Trophoblast cell (in vitro differentiated cells and primary cell): ENCODE data around the gene ACTN3.

ENCODE experiments used
- DNase-seq, 2 donors: peaks; one replicate each; pipeline ENCODE4 v3.0.0-alpha.2; 2016
- H2AFZ ChIP-seq: 2 replicates; pipeline ENCODE4 v1.6.1; 2013; ENCODE audit warnings: low read length, moderate library complexity, mild to moderate bottlenecking; ENCODE audit not compliant: insufficient read depth, poor library complexity
- H2AK5ac ChIP-seq: 2 replicates; pipeline ENCODE4 v1.6.1; 2013; ENCODE audit warnings: mild to moderate bottlenecking, low read length
- H2BK120ac ChIP-seq: 2 replicates; pipeline ENCODE4 v1.6.1; 2013; ENCODE audit warnings: low read length, mild to moderate bottlenecking, moderate library complexity; ENCODE audit not compliant: insufficient read depth, poor library complexity
- H2BK12ac ChIP-seq: 2 replicates; pipeline ENCODE4 v1.6.1; 2013; ENCODE audit warnings: mild to moderate bottlenecking, low read length, moderate library complexity
- H2BK5ac ChIP-seq: 2 replicates; pipeline ENCODE4 v1.6.1; 2013; ENCODE audit warnings: low read length, low read depth, moderate library complexity, mild to moderate bottlenecking; ENCODE audit not compliant: poor library complexity
- H3K14ac ChIP-seq: 2 replicates; pipeline ENCODE4 v1.6.1; 2013; ENCODE audit warnings: mild to moderate bottlenecking, low read length
- H3K18ac ChIP-seq: 2 replicates; pipeline ENCODE4 v1.6.1; 2013; ENCODE audit warnings: mild to moderate bottlenecking, low read length
- H3K23ac ChIP-seq: 2 replicates; pipeline ENCODE4 v1.6.1; 2013; ENCODE audit warnings: low read length
- H3K27ac ChIP-seq: 2 replicates; pipeline ENCODE4 v1.5.1; 2013; ENCODE audit warnings: low read depth, mild to moderate bottlenecking, inconsistent platforms, low read length, moderate library complexity
- H3K27me3 ChIP-seq: 2 replicates; pipeline ENCODE4 v1.6.1; 2013; ENCODE audit warnings: inconsistent platforms, mild to moderate bottlenecking, low read length, moderate library complexity; ENCODE audit not compliant: insufficient read depth
- H3K36me3 ChIP-seq, 2 experiments: 1 replicate in 1 of 2; 2 replicates in 1 of 2; pipeline ENCODE4 v1.6.1; 2013; ENCODE audit warnings: low read length in 2 of 2, mild to moderate bottlenecking in 2 of 2, moderate library complexity in 1 of 2; ENCODE audit not compliant: insufficient read depth in 2 of 2, control insufficient read depth in 1 of 2
- H3K4ac ChIP-seq: 2 replicates; pipeline ENCODE4 v1.6.1; 2013; ENCODE audit warnings: low read depth, mild to moderate bottlenecking, low read length, moderate library complexity
- H3K4me1 ChIP-seq, 2 experiments: 1 replicate in 1 of 2; 2 replicates in 1 of 2; pipeline ENCODE4 v1.6.1; 2013; ENCODE audit warnings: low read length in 2 of 2, mild to moderate bottlenecking in 2 of 2, moderate library complexity in 1 of 2; ENCODE audit not compliant: insufficient read depth in 2 of 2, control insufficient read depth in 1 of 2
- H3K4me2 ChIP-seq: 2 replicates; pipeline ENCODE4 v1.6.1; 2013; ENCODE audit warnings: inconsistent platforms, mild to moderate bottlenecking, low read length, moderate library complexity
- H3K4me3 ChIP-seq: 2 replicates; pipeline ENCODE4 v1.5.1; 2013; ENCODE audit warnings: mild to moderate bottlenecking, low read depth, low read length, inconsistent platforms
- H3K79me1 ChIP-seq: one replicate; pipeline ENCODE4 v1.6.1; 2013; ENCODE audit warnings: low read length
- H3K79me2 ChIP-seq: 2 replicates; pipeline ENCODE4 v1.6.1; 2013; ENCODE audit warnings: low read length, mild to moderate bottlenecking; ENCODE audit not compliant: control insufficient read depth, insufficient read depth, poor library complexity
- H3K9ac ChIP-seq: 2 replicates; pipeline ENCODE4 v1.6.1; 2013; ENCODE audit warnings: mild to moderate bottlenecking, low read length
- H3K9me3 ChIP-seq: 2 replicates; pipeline ENCODE4 v1.6.1; 2013; ENCODE audit warnings: low read depth, mild to moderate bottlenecking, control low read depth, inconsistent platforms, low read length; ENCODE audit not compliant: insufficient read depth
- H4K12ac ChIP-seq: 2 replicates; pipeline ENCODE4 v1.6.1; 2013; ENCODE audit warnings: low read depth, mild to moderate bottlenecking, low read length, moderate library complexity
- H4K8ac ChIP-seq: 2 replicates; pipeline ENCODE4 v1.6.1; 2013; ENCODE audit warnings: low read depth, mild to moderate bottlenecking, low read length, moderate library complexity
- H4K91ac ChIP-seq: one replicate; pipeline ENCODE4 v1.6.1; 2013; ENCODE audit warnings: low read depth, mild to moderate bottlenecking, low read length, moderate library complexity
- WGBS: extraction: QIAGEN DNeasy Blood & Tissue Kit; methylation state at CpG from one replicate; pipeline ENCODE4 v1.1.7; 2013; ENCODE audit warnings: missing lambda C conversion rate; ENCODE audit not compliant: insufficient read length, insufficient coverage; ENCODE audit errors: extremely low coverage; 5-methylcytosine and 5-hydroxymethylcytosine counted together

ACTN3 gene

DNA sequence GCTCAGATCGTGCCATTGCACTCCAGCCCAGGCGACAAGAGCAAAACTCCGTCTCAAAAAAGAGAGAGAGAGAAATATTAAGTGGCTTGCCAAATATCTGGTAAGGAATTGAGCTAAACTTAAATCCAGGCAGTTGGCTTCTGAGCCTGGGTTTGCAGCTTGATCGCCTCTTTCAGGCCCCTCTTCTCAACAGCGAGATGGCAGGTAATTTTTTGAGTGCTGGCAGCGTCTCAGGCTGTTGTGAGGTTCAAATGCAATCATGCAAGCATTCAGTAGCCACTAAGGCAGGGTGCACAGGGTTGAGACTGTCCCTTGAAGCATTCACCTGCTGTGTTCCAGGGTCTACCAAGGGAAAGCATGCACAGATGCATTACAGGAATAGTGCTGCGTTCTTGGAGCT, 22.4 kb downstream of the ACTN3 start:
- no peak overlapping the region for H2BK12ac ChIP-seq
- no CpG with 5 or more reads among the region's 7 CpGs for WGBS
- H2BK120ac ChIP-seq, result no peak overlapping the region

GRCh38 chr11:66570079-66570849, 23.6 kb downstream of the ACTN3 start:
- Histone ChIP-seq H2BK5ac (no peak overlapping the region), H3K9ac (no peak overlapping the region), H2AFZ (no peak overlapping the region), H4K91ac (no peak overlapping the region), H3K14ac (no peak overlapping the region), H3K4me1 (peaks cover 0 to 3% of the 10 kb centered on the region in 2 experiments), H2AK5ac (no peak overlapping the region), H3K79me2 (no peaks in the 10 kb centered on the region), H4K8ac (no peak overlapping the region), H3K27me3 (no peaks in the 10 kb centered on the region), H2BK120ac (no peak overlapping the region), H3K27ac (no peak overlapping the region), H3K36me3 (no peaks in the 10 kb centered on the region), H3K79me1 (no peaks in the 10 kb centered on the region), H3K9me3 (no peaks in the 10 kb centered on the region), H3K18ac (no peak overlapping the region), H4K12ac (no peak overlapping the region), H2BK12ac (no peak overlapping the region), H3K23ac (no peak overlapping the region), H3K4me3 (no peak overlapping the region), H3K4me2 (no peak overlapping the region), H3K4ac (no peak overlapping the region)
- no peak for DNase-seq
- no CpG with 5 or more reads among the region's 5 CpGs for whole genome bisulfite sequencing

More for the DNA sequence above, 22.4 kb downstream of the ACTN3 start:
- H3K9me3 ChIP-seq, result no peaks in the 10 kb centered on the region
- H3K23ac ChIP-seq, result no peak overlapping the region
- no peaks in the 10 kb centered on the region for H3K36me3 ChIP-seq
- H3K27me3 ChIP-seq, result no peaks in the 10 kb centered on the region
- H2BK5ac ChIP-seq, result no peak overlapping the region
- H3K27ac ChIP-seq, result no peak overlapping the region
- H2AK5ac ChIP-seq, result no peak overlapping the region
- H4K8ac ChIP-seq, result no peak overlapping the region
- H3K4me3 ChIP-seq, result no peak overlapping the region
- H3K4ac ChIP-seq, result no peak overlapping the region
- H3K4me1 ChIP-seq, result peaks cover 0 to 3% of the 10 kb centered on the region in 2 experiments
- H3K79me1 ChIP-seq, result no peaks in the 10 kb centered on the region
- H2AFZ ChIP-seq, result no peak overlapping the region
- no peak overlapping the region for H4K12ac ChIP-seq
- no peak overlapping the region for H3K14ac ChIP-seq
- no peak overlapping the region for H3K18ac ChIP-seq
- no peak overlapping the region for H4K91ac ChIP-seq
- H3K4me2 ChIP-seq, result no peak overlapping the region
- no peak overlapping the region for H3K9ac ChIP-seq
- no peak for DNase-seq
- no peaks in the 10 kb centered on the region for H3K79me2 ChIP-seq

DNA sequence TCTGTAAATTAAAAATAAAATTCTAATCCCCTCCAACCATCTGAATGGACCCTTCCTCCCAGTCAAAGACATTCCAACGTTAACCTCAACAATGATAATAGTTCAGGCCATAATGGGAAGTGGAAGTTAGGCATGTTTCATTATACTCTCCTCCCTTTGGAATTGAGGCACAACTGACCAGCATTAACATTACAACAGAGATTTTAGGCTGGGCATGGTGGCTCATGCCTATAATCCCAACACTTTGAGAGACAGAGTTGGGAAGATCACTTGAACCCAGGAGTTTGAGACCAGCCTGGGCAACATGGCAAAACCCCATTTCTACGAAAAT, 24.1 kb downstream of the ACTN3 start:
- Histone ChIP-seq H3K4ac (no peak overlapping the region), H2BK12ac (no peak overlapping the region), H3K14ac (no peak overlapping the region), H3K36me3 (no peaks in the 10 kb centered on the region), H2AK5ac (no peak overlapping the region), H3K9me3 (no peaks in the 10 kb centered on the region), H3K18ac (no peak overlapping the region), H3K79me1 (no peaks in the 10 kb centered on the region), H4K8ac (no peak overlapping the region), H3K27me3 (no peaks in the 10 kb centered on the region), H4K12ac (no peak overlapping the region), H2BK5ac (no peak overlapping the region), H3K79me2 (no peaks in the 10 kb centered on the region), H3K27ac (no peak overlapping the region), H3K9ac (no peak overlapping the region), H3K4me2 (no peak overlapping the region), H4K91ac (no peak overlapping the region), H3K4me3 (no peak overlapping the region), H3K23ac (no peak overlapping the region), H3K4me1 (peaks cover 0 to 3% of the 10 kb centered on the region in 2 experiments), H2BK120ac (no peak overlapping the region), H2AFZ (no peak overlapping the region)
- no CpG with 5 or more reads among the region's 2 CpGs for WGBS
- DNase-seq, result no peak

DNA sequence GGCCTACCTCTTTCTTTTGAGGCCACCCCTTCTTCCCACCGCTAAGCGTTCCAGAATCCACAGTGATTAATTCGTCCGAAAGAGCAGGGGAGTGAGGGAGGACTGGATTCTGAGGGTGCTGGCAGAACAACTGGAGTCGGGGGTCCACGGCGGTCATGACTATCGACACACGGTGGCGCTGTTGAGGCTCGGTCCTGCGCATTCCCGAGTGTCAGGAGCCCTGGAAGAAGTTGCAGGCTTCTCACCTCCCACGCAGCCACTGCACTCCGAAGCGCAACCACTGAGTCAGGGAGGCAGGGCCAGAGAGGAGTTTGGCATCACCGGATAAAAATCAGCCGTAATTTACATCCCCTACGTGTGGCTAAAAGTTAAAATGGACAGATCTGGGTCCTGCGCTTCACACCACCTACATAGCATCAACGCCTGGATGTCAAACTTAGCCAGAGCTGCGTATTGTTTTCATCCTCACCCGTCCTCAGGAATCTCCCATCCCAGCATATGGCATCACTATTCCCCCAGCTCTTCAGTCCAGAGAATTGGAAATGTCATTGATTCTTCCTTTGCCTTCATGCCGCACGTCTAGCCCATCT, 32.4 kb downstream of the ACTN3 start:
- Histone ChIP-seq H4K12ac (no peak overlapping the region), H2AK5ac (no peak overlapping the region), H2BK5ac (no peak overlapping the region), H2BK120ac (no peak overlapping the region), H3K4me1 (no peaks in the 10 kb centered on the region), H3K79me1 (no peaks in the 10 kb centered on the region), H3K18ac (no peak overlapping the region), H3K27ac (no peak overlapping the region), H2BK12ac (no peak overlapping the region), H3K9ac (no peak overlapping the region), H2AFZ (no peak overlapping the region), H3K4ac (no peak overlapping the region), H3K36me3 (no peaks in the 10 kb centered on the region), H4K8ac (no peak overlapping the region), H3K23ac (no peak overlapping the region), H3K4me2 (no peak overlapping the region), H3K79me2 (no peaks in the 10 kb centered on the region), H3K14ac (no peak overlapping the region), H3K4me3 (no peak overlapping the region), H3K27me3 (no peaks in the 10 kb centered on the region), H4K91ac (no peak overlapping the region), H3K9me3 (peaks cover 2% of the 10 kb centered on the region)
- WGBS, result no CpG with 5 or more reads among the region's 25 CpGs
- peak; percentile 53 to 88 for DNase-seq
